ENCODE results near the gene GGN.
"Not testable (repeated sequence)": the region's sequence is repeated elsewhere in the genome, so short reads cannot be mapped to it uniquely, and the experiment has no call there.

The GGN gene

GRCh38 chr19:38420935-38421334, 33.1 kb upstream of the GGN start:
- DNase-seq (ENCODE audit: low read depth) = no peak
- no peak for TF ChIP-seq CTCF (IDR thresholded peaks at IDR 0.05; ENCODE audit: insufficient read depth, low read depth, low read length, missing control alignments)
- H3K4me3 ChIP-seq (ENCODE audit: low read length) = no peak overlapping the region

GRCh38 chr19:38417544-38418506, 30.0 kb upstream of the GGN start:
- peak; percentile 1 for TF ChIP-seq CTCF (IDR thresholded peaks at IDR 0.05; ENCODE audit: insufficient read depth, low read depth, low read length, missing control alignments)
- H3K4me3 ChIP-seq (ENCODE audit: low read length) = peak overlapping the region; percentile 18
- peak; percentile 35 for DNase-seq (ENCODE audit: low read depth)

GRCh38 chr19:38417146-38417543, 29.3 kb upstream of the GGN start:
- no peak for TF ChIP-seq CTCF (IDR thresholded peaks at IDR 0.05; ENCODE audit: insufficient read depth, low read depth, low read length, missing control alignments)
- DNase-seq (ENCODE audit: low read depth) = no peak
- H3K4me3 ChIP-seq (ENCODE audit: low read length) = no peak overlapping the region

- H3K4me3 ChIP-seq (ENCODE audit: low read length) = no peak overlapping the region
- no peak for DNase-seq (ENCODE audit: low read depth)
- TF ChIP-seq CTCF (IDR thresholded peaks at IDR 0.05; ENCODE audit: insufficient read depth, low read depth, low read length, missing control alignments) = no peak
Measured at GRCh38 chr19:38413416-38413815, 25.6 kb upstream of the GGN start.

GRCh38 chr19:38412961-38413360, 25.1 kb upstream of the GGN start:
- DNase-seq (ENCODE audit: low read depth) = no peak
- TF ChIP-seq CTCF (IDR thresholded peaks at IDR 0.05; ENCODE audit: insufficient read depth, low read depth, low read length, missing control alignments) = no peak
- no peak overlapping the region for H3K4me3 ChIP-seq (ENCODE audit: low read length)

GRCh38 chr19:38412491-38412890, 24.7 kb upstream of the GGN start:
- no peak for TF ChIP-seq CTCF (IDR thresholded peaks at IDR 0.05; ENCODE audit: insufficient read depth, low read depth, low read length, missing control alignments)
- no peak overlapping the region for H3K4me3 ChIP-seq (ENCODE audit: low read length)
- DNase-seq (ENCODE audit: low read depth) = no peak

- not testable (repeated sequence) for DNase-seq (ENCODE audit: low read depth); H3K4me3 ChIP-seq (ENCODE audit: low read length)
Measured at GRCh38 chr19:38411898-38412297, 24.1 kb upstream of the GGN start.
